Stimulated activated CD4-positive, alpha-beta T cell treated with anti-CD3 and anti-CD28 coated beads, Interleukin-15, amount 100 ng/mL, for 24 hours (primary cell): ENCODE results near the gene ABCB11.
"Not testable (repeated sequence)": the region's sequence is repeated elsewhere in the genome, so short reads cannot be mapped to it uniquely, and the experiment has no call there.

Source experiments
- DNase-seq: peaks from one replicate; pipeline ENCODE4 v3.0.0-alpha.2; 2020

The ABCB11 gene

DNA sequence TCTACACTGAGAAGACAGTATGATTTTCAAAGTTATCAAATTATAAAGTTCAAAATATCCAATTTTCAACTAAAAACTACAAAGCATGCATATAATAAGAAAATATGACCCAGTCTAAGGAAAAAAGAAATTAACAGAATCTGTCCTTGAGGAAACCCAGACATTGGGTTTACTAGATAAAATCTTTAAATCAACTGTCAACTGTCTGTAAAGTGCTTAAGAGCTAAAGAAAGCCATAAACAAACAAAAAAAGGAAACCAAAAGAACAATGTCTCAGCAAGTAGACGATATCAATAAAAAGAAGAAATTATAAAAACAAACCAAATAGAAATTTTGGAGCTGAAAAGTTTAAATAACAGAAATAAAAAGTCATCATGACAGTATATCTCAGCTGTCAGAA, 10.5 kb upstream of the ABCB11 start:
- no peak for DNase-seq

DNA sequence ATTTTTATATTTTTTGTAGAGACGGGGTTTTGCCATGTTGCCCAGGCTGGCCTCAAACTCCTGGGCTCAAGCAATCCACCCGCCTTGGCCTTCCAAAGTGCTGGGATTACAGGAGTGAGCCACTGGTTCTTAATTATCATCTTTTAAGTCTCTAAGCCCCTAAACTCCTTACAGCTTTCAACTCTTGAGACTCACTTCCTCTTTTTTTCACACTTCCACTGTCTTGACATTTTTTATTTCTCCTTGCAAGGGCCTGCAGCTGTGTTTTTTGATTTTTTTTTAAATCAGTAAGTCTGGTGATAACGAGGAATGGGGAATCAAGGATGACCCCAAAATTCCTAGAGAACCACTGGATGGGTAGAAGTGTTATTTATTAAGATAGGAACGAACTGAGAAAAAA, 8.6 kb upstream of the ABCB11 start:
- DNase-seq: no peak

DNA sequence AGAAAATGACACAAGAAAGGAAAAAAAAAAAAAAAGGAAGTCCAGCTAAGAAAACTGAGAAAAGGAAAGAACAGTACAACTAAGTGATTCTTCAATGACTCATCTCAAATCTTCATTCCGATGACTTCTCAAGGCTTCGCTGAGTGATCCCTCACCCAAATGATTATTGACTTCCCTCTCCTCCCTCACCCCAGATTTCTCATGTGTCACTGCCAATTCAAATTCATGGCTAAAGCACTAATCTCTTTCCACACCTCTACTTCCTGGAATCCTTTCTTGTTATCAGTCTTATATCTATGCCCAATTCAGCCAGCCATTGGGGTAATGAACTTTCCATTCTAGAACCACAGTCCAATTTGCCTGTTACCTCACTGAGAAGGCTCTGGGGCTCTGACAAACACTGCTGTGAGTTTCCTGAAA, 7.2 kb upstream of the ABCB11 start:
- peak; percentile 8 for DNase-seq

DNA sequence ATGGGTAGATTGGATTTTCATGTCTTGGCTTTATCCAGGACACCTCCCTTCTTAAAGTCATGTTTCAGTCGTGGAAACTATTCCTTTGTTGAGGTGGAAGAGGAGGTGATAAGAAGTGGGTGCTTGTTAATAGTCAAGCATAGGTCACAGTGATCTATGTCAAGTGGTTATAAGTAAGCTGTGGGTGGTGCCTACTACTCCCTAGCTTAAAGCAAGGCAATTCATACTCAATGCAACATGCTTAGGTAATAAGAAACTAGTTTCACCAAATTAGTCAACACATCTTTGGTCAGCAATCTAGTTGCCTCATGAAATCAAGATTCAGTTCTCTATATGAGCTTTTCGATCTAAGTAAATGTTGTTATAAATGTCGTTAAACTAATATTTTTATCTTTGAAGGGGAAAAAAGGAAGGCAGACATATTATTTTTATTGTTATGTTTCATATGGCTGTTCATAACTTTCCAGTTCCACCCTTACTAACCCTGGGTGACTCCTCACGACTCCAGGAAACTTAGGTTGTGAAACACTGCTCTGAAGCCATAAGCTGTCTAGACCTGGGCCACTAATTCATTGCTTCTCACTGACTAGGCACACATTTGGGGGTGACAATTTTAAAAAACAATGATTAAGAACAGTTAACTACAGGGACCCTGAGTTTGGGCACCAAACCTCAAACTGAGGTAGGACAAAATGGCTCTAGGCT, 5.8 kb upstream of the ABCB11 start:
- no peak for DNase-seq

DNA sequence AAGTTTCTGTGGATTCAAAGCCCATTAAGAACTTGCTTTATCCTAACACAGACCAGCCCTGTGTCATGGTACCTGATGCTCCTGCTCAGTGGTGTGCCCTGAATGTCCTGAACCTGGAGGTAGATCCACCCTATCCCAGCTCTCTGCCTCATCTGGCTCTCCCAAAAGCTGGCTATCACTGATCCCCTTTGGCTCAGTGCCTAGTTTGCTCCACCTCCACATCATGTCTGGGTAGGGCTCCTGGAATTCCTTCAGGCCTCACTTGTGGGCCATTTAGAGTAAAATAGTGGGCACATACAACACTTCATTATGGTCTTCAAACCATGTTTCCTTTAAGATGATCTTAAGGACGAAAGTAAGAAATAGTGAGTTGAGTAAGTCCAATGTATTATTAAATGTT, 4.8 kb upstream of the ABCB11 start:
- no peak for DNase-seq

DNA sequence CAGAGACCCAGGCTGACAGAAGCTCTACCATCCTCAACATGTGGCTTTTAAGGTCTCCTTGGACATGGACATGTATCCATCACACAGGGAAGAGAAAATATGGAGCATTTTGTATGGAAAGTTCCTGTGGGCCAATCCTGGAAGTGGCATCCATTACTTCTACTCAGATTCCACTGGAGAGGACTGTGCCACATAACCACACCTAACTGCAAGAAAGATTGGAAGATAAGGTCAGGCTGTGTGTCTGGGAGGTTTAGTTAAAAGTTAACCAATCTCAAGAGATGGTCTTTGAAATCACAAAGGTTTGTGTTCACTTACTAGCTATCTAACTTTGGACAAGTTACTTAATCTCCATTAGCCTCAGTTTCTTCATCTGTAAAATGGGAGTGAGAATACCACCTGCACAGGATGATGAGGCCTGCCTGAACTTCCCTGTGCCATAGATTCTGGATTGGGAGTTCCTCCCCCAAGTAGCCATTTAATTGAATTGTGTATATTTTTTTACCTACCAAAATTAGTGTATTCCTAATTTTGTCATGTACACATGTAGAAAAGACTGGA, 3.9 kb upstream of the ABCB11 start:
- no peak for DNase-seq

DNA sequence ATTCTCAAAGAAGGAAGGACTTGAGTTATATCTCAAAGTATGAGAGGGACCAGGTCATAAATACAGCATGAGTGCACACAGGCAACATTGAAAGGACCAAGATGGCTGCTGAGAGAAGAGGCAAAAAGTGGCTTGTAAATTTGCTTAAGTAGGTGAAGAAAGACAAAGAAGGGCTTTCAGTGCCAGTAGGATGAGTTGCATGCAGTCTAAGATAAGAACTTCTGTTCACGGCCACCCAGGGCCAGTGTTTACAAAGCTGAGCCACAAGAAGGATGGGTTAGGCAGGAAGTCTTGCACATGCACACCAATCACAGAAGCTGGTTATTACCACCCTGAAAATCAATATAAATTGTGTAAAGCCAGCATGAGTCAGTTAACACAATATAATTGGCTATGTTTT, 3.1 kb upstream of the ABCB11 start:
- no peak for DNase-seq

DNA sequence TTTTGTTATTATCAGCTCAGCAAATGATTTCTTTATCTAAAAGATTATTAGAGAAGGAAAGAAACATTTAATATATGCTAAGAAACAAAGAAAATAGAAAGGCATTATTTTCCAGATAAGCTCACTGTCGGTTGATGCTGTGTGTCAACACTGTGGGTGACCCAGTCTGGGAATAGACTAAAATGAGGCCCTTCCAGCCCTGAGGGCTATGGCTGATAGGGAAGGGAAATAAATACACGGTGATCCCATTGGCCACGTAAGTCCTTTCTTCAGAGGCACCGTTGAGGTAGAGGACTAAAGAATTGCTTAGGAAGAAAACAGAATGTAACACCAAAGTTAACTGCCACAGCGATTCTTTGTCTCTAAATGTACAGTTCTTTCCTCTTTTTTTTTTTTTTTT, 1.8 kb downstream of the ABCB11 start:
- DNase-seq: no peak

DNA sequence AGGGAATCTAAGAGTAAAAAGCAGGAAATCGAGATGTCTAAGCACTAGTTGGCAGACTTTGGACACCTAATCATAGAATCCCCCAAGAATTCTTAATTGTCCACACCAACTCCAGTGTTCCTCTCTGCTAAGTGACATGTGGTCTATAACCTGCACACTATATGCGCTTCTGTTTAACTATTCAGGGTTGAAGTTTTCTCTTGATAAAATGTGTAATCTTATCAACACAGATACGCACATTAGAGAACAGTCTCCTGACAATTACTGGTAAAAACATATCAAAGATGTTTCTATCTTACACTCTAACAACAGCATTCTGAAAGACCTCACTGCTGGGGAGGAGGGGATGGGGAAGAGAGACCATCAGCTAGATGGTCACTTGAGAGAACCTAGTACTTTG, 3.9 kb downstream of the ABCB11 start:
- no peak for DNase-seq

DNA sequence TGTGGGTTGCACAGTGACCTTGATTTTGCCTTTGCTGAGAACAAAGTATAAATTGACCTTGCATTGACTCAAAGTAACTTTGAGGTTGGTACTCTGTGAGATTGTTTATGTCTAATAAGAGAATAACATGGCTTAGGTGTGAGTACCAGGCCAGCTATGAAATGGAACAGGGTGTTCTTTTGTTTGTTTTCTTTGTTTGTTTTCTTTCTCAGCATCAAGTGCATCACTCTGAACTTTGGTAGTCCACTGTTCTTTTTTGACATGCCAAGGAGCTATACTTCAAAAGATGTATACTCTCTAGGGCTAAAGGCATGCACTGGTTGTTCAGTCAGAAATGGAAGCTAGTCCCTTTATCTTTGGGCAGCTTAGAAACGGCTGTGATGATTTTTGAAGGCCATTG, 5.1 kb downstream of the ABCB11 start:
- no peak for DNase-seq

DNA sequence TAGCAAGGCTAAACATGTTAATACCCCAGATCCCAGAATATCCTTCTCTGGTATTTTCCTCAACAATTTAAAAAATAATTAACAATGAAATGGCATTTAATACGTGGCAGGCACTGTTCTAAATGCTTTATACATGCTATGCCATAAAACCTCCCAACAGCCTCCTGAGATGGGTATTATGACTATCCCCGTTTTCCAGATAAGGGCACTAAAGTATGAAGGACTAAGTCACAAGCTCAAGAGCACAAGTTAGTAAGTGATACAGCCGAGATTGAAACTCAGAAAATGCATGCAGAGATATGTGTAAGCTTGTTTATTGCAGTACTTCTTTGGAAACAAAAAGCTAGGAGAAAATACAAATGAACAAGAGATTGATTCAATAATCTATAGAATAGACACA, 8.0 kb downstream of the ABCB11 start:
- no peak for DNase-seq

DNA sequence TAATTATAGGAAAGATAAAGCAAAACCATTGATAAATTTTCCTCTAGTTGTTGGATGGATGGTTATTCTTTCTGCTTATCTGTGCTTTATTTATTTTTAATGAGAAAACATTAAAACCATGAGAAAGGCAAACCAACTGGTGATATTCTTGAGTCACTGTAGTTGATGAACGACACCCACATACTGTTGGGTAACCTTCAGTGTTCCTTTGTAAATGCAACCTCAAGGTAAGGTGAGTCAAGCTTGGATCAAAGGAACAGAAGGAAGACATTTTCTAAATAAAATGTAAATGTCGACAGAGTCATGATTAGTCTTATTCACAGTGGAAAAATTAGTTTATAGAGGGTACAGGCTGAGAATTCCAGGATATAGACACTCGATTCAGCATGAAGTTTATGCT, 12.7 kb downstream of the ABCB11 start:
- no peak for DNase-seq

DNA sequence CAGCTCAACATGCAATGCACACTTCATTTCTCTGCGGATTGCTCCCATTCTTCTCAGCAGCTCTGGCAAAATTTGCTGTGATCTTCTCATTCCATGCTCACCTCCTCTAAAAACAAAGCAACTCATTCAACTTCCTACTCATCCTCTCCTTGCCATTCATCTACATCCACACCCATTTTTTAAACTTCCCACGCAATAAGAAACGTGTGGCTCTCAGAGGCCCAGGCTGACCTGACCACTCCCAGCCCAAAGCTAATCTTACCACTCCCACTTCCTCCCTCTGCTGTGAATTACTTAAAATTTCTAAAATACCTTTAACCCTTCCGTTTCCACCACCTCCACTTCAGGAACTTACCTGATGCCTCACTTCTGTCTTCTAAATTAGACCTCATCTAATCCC, 15.2 kb downstream of the ABCB11 start:
- no peak for DNase-seq

DNA sequence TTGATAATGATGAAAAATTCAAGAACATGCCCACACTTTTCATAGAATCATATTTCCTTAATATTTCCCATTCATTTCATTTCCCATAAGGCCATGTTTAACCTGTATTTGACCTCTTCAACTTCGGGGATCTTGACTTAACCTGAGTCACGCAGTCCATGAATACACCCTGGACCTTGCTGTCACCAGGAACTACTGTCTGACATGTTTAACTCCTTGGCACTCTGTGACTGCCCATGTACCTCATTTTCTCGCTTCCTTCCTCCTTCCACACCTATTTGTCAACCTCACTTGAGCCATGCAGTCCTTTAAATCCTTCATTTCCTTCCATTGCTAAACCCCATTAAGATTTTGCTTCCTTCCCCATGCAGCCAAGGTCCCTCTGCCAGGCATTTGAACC, 16.3 kb downstream of the ABCB11 start:
- DNase-seq: no peak

DNA sequence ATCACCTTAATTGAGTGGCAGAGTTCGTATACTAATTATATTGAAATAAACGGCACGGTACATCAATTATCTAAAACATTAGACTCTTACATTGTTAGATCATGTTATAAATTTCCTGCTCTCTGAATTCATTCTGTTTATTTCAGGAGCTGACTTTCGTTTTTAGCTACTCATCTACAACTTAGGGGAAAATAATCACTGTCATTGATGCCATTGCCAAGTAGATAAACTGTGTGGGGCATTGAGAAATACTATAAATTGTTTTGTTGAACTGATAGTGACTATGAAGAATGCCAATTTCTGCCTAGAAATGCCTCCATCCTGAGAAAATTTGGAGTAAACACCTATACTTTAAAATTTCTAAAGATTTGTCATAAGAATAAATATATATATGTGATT, 17.5 kb downstream of the ABCB11 start:
- DNase-seq: no peak

DNA sequence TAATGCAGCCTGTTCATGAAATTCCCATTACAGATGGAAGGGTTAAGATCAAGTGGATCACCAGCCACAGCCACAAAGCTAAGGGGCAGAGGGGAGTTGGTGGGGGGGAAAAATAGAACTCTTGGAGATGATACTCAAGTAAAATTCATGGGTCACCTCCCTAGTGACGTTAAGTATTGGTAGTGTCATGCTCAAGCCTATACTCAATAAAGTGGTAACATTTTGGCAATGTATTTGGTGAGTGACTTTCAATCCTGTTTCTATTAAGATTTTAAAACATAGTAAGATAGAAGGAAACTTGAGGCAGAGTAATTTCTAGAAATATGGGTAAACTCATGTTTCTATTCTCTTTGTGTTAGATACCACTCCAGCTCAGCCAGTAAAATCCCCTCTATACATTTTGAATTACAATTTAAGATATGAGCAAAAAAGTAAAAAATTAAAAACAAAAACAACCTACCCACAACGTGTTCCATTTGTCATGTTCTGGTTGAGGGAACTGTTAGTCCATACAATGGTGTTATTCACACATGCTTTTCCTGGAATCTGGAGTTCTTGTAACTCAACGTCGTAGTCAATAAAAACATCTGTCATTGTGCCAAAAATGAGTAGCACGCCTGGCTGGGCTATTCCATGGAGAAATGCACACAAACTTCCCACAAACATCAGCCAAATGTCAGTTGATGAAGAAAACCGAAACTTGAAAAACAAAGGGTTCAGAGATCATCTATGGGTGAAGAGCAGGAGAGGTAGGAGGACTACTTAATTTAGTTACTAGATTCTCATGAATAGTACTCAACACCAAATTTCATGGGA, 18.1 kb downstream of the ABCB11 start:
- no peak for DNase-seq

DNA sequence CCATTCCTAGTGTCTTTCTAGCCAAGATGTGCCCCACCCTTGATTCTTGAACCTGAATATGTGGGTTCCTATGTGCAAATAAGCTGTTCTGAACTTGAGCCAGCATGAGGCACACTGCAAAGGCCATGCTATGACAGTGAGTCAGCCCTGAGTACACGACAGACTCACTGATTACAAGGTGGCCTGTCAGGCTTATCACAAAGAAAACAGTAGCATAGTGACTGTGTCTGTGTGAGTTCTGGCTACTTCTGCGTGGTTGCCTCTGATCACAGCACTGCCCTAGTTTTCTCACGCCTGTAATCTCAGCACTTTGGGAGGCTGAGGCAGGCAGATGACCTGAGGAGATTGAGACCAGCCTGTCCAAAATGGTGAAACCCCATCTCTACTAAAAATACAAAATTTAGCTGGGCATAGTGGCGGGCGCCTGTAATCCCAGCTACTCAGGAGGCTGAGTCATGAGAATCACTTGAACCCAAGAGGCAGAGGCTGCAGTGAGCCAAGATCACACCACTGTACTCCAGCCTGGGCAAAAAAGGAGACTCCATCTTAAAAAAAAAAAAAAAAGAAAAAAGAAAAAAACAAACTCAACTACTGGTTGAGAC, 18.8 kb downstream of the ABCB11 start:
- DNase-seq: not testable (repeated sequence)

DNA sequence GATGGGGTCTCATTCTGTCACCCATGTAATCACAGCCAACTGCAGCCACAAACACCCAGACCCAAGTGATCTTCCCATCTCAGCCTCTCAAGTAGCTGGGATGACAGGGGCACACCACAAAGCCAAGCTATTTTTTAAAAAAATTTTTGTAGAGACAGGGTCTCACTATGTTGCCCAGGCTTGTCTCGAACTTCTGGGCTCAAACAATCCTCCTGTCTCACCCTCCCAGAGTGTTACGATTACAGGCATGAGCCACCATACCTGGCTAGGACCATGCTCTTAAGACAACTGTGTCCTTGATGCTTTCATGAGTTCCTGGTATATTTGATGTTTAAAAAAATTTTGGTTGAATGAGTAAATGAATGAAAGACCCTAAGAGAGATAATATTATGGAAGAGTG, 19.4 kb downstream of the ABCB11 start:
- no peak for DNase-seq

DNA sequence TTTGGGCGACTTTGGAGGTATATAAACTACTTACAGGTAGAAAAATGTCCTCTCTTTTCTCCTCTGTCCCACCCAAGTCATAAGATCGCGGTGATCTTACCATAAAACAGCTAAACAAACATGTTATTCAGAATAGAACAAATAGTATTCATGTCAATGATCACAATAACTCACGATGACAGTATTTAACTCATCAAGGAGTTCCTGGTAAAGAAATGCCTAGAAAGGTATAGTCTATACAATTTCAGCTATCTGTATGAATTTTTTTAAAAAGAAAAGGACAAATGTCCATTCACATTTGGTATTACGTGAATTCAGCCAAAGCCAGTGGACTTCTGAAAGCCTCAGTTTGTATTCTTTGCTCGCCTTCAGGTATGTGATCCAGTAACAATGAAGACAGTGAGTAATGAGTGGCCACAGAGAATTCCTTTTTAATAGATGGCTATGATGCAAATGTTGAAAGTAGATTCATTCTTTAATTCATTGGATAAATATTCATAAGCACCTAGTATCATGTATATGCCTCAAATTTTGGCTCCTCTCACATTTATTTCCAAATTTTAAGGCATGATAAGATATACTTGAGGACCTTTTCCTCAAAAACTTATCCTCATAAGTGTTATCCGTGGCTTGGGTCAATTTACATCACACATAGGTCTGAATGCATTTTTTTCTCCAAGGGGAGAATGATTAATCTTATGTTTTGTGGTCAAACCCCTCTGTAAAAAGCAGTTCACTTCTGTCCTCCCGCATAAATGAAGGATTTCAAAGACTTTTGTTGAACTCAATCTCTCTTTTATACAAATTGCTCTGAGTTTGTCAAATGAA, 20.3 kb downstream of the ABCB11 start:
- DNase-seq: no peak

DNA sequence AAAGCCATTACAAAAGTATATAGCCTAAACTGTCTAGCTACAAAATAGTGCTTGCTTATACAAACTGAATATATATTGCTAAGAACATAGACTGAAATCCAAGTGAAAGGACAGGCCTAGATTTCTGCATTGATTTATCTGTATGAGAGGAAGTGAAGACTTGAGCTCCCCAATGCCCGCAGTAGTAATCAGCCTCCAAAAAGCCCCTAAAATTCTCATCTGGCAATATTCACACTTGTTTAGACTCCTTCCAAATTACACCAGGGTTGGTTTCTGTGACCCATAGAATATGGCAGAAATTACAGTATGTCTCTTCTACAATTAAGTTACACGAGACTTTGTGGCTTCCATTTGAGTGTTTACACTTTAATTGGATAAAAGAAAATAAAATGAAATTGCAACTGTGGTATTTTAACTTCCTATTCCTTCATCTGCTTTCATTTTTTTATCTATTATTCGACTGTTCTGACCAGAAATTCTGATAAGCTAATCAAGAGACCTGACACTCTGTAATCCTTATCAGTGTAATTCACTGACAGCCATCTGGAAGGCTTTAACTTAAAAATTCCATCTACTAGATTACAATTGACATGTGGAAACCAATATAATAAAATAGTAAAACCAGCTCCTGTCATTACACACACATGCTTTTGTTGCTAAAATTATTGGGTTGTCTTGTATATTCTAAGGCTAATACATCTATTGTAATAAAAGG, 21.1 kb downstream of the ABCB11 start:
- no peak for DNase-seq

DNA sequence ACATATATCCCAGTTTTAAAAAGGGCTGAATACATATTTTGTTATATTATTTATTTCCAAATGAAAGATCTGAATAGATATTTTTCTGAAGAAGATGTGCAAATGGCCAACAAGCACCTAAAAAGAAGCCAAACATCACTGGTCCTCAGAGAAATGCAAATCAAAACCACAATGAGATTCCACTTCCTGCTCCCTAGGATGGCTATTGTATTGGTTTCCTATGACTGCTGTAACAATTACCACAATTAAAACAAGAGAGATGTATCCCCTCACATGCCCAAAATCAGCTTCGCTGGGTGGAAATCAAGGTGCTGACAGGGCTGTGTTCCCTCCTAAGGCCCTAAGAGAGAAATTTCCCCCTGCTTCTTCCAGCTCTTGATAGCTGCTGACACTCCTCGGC, 23.2 kb downstream of the ABCB11 start:
- no peak for DNase-seq

DNA sequence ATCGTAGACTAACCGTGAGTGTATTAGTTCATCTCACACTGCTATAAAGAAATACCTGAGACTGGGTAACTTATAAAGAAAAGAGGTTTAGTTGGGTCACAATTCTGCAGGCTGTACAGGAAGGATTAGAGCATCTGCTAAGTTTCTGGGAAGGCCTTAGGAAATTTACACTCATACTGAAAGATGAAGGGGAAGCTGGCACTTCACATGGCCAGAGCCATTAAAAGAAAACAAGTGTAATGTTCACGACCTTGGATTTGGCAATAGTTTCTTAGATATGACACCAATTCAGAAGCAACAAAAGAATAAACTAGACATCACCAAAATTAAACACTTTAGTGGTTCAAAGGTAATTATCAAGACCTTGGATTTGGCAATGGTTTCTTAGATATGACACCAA, 23.8 kb downstream of the ABCB11 start:
- DNase-seq: no peak
